GM23248 (cell line): Measurements from ENCODE around the gene FGGY.

Experiments
- EZH2 ChIP-seq: fragments of 200-600 bp; sonication (generic); IDR thresholded peaks from 2 replicates; pipeline ENCODE4 v1.6.1; 2018; ENCODE audit warnings: antibody characterized with exemption, mild to moderate bottlenecking; ENCODE audit not compliant: insufficient read depth, poor library complexity, severe bottlenecking
- EZH2phosphoT487 ChIP-seq: fragments of 200-600 bp; sonication (generic); IDR thresholded peaks from 2 replicates; pipeline ENCODE4 v1.6.1; 2018; ENCODE audit warnings: antibody characterized with exemption, moderate library complexity, mild to moderate bottlenecking, low read depth; ENCODE audit not compliant: insufficient read depth

GRCh38 chr1:59631561-59632255 is 334.8 kb downstream of the FGGY start:
- TF ChIP-seq EZH2 = no peak
- no peak for TF ChIP-seq EZH2phosphoT487
